K562 (cell line): ENCODE measurements around the gene MAML1. TPM values are rescaled to one million over a fixed set of nuclear protein-coding genes. Genes with fewer than 3 reads are reported as not detected.

Experiments
- BHLHE40 ChIP-seq: IDR thresholded peaks from 2 replicates; pipeline ENCODE4 v1.6.1; 2011; ENCODE audit warnings: low read length, improper control_type of control experiment
- BRF1 ChIP-seq: IDR thresholded peaks from 3 replicates; pipeline ENCODE4 v1.6.1; 2011; ENCODE audit warnings: borderline replicate concordance, mild to moderate bottlenecking; ENCODE audit not compliant: insufficient read length; ENCODE audit errors: extremely low read depth
- CHCHD3 ChIP-seq: fragments of 250-450 bp; sonication (Bioruptor Pico); IDR thresholded peaks from 2 replicates; pipeline ENCODE4 v2.1.2; 2022; ENCODE audit warnings: mild to moderate bottlenecking
- DNMT1 ChIP-seq: fragments of 450-650 bp; IDR thresholded peaks from 2 replicates; pipeline ENCODE4 v1.6.1; 2016; ENCODE audit warnings: antibody characterized with exemption, mild to moderate bottlenecking
- FOXK2 ChIP-seq, 2 experiments: fragments of 450-650 bp; IDR thresholded peaks in 1 of 2; conservative IDR thresholded peaks in 1 of 2; 2 replicates each; pipeline ENCODE4 v1.6.1; 2016; ENCODE audit warnings: low read depth in 2 of 2, mild to moderate bottlenecking in 1 of 2
- GATA2 ChIP-seq: sonication (generic); formaldehyde crosslinking; IDR thresholded peaks from 2 replicates; pipeline ENCODE4 v1.4.0; 2020; ENCODE audit warnings: mild to moderate bottlenecking, missing genetic modification reagents
- HMG20B ChIP-seq: fragments of 250-450 bp; sonication (Bioruptor Pico); IDR thresholded peaks from 2 replicates; pipeline ENCODE4 v1.5.0; 2021; ENCODE audit warnings: mild to moderate bottlenecking
- MYC ChIP-seq, 2 experiments: fragments of 250-450 bp in 1 of 2; sonication (Bioruptor Pico) in 1 of 2; IDR thresholded peaks; 2 replicates each; pipeline versions ENCODE4 v1.5.1 to v1.6.1; 2012 to 2021; ENCODE audit warnings: low read depth in 2 of 2, borderline replicate concordance in 1 of 2, improper control_type of control experiment in 1 of 2, low read length in 1 of 2, mild to moderate bottlenecking in 1 of 2, moderate library complexity in 1 of 2
- NFYB ChIP-seq: IDR thresholded peaks from 2 replicates; pipeline ENCODE4 v1.6.1; 2011; ENCODE audit warnings: mild to moderate bottlenecking, moderate library complexity; ENCODE audit not compliant: insufficient read length; ENCODE audit errors: extremely low read depth
- NR2C1 ChIP-seq, 2 experiments: fragments of 450-650 bp; IDR thresholded peaks; 2 replicates each; pipeline ENCODE4 v1.6.1; 2017; ENCODE audit warnings: mild to moderate bottlenecking in 2 of 2, antibody characterized with exemption in 1 of 2, inconsistent platforms in 1 of 2, missing compliant biosample characterization in 1 of 2, missing genetic modification characterization in 1 of 2
- SNRNP70 ChIP-seq: fragments of 200-400 bp; formaldehyde crosslinking; optimal IDR thresholded peaks from 2 replicates; pipeline ENCODE3; 2017; ENCODE audit warnings: low read depth, low read length
- ZNF3 ChIP-seq: fragments of 250-450 bp; sonication (Bioruptor Pico); IDR thresholded peaks from 2 replicates; pipeline ENCODE4 v1.5.0; 2021; ENCODE audit warnings: mild to moderate bottlenecking, moderate library complexity
- ZSCAN29 ChIP-seq: fragments of 450-650 bp; IDR thresholded peaks from 2 replicates; pipeline ENCODE4 v1.6.1; 2017
- polyA plus RNA-seq, 8 experiments: library from polyadenylated mRNA; depleted of rRNA in 4 of 8; stranded (reverse) in 5 of 8; unstranded in 3 of 8; fragments of >200 nt; fragmentation: Nextera tagmentation in 2 of 8; fragmentation: Illumina TruSeq in 1 of 8; extraction: Ambion mirVana in 2 of 8; extraction: Trizol in 1 of 8; gene quantifications; 2 replicates each; pipeline versions ENCODE4 v1.2.1 to v1.2.3, GENCODE V29; 2011 to 2014; ENCODE audit warnings: inconsistent platforms in 1 of 8, missing spikeins in 1 of 8
- total RNA-seq, 7 experiments: library from RNA; depleted of rRNA in 6 of 7; stranded (reverse); fragments of >200 nt in 6 of 7; fragmentation: Illumina TruSeq in 2 of 7; extraction: Trizol in 2 of 7; gene quantifications; 2 replicates each; pipeline versions ENCODE4 v1.2.1 to v1.2.3, GENCODE V29; 2011 to 2021; ENCODE audit warnings: low replicate concordance in 1 of 7
- TF ChIP-seq, protein P1 (sequence below): fragments of 200-800 bp; sonication (Bioruptor generic); IDR thresholded peaks from 2 replicates; pipeline ENCODE4 v1.6.1; 2016; ENCODE audit warnings: missing genetic modification characterization, missing compliant biosample characterization
- TF ChIP-seq, protein P2 (sequence below): fragments of 450-650 bp; IDR thresholded peaks from 2 replicates; pipeline ENCODE4 v1.6.1; 2017; ENCODE audit warnings: mild to moderate bottlenecking, moderate library complexity
- TF ChIP-seq, protein P3 (sequence below): fragments of 450-650 bp; formaldehyde crosslinking; IDR thresholded peaks from 2 replicates; pipeline ENCODE4 v1.4.0; 2022; ENCODE audit warnings: missing genetic modification characterization

MAML1 gene
- total and polyA plus RNA-seq, 9 of the 15 experiments (the other 6 are each of a cell fraction or from before 2014, with no cell fraction given): 0.32 to 18.4 (median 7.0) TPM

DNA sequence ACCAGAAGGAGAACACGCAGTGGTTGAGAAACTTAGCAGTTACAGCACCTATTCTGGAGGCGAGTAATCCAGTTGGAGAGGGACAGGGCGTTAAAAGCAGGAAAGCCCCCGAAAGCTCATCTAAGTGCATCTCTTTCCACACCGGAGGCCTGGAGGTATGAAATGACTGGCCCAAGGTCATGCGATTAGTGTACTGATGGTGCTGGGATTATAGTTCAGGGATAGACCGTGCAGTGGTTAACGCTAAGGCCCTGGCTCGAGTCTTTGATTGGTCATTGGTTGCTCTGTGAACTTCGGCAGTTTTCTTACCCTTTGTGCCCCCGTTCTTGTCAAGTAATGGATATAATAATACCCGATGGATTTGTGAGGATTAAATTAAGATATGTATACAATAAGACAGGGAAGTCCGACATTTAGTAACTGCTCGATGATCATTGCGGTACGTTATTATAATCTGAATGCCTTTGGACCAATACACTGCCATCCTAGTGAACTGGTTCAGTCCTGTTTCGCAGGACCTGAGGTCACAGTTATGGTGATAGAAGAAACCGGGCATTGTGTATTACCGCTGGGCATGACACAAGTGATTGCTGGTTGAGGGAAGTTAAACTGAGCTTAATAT lies 32.9 kb upstream of the MAML1 start (continued):
- 0 out of 2 replicates have a peak, but pooled peaks have one; percentile 32 for TF ChIP-seq GATA2 (CRISPR knock-in tag)
- no peak for TF ChIP-seq ZNF3 (CRISPR knock-in tag)
- TF ChIP-seq DNMT1: no peak
- 0 out of 2 replicates have a peak, but pooled peaks have one; percentile 23 for TF ChIP-seq NR2C1 (IDR thresholded peaks at IDR 0.05)
- TF ChIP-seq NR2C1 (tag; IDR thresholded peaks at IDR 0.05): 0 out of 2 replicates have a peak, but pooled peaks have one; percentile 8
- TF ChIP-seq CHCHD3: no peak
- no peak for TF ChIP-seq BHLHE40
- TF ChIP-seq ZSCAN29: 0 out of 2 replicates have a peak, but pooled peaks have one; percentile 19
- no peak for TF ChIP-seq BRF1
- 0 out of 2 replicates have a peak, but pooled peaks have one; percentile 5 for TF ChIP-seq MYC (IDR thresholded peaks at IDR 0.05; ENCODE audit: low read depth, low read length)
- no peak for TF ChIP-seq MYC (CRISPR knock-in tag; IDR thresholded peaks at IDR 0.05; ENCODE audit: borderline replicate concordance, low read depth)
- TF ChIP-seq, protein P1, sequence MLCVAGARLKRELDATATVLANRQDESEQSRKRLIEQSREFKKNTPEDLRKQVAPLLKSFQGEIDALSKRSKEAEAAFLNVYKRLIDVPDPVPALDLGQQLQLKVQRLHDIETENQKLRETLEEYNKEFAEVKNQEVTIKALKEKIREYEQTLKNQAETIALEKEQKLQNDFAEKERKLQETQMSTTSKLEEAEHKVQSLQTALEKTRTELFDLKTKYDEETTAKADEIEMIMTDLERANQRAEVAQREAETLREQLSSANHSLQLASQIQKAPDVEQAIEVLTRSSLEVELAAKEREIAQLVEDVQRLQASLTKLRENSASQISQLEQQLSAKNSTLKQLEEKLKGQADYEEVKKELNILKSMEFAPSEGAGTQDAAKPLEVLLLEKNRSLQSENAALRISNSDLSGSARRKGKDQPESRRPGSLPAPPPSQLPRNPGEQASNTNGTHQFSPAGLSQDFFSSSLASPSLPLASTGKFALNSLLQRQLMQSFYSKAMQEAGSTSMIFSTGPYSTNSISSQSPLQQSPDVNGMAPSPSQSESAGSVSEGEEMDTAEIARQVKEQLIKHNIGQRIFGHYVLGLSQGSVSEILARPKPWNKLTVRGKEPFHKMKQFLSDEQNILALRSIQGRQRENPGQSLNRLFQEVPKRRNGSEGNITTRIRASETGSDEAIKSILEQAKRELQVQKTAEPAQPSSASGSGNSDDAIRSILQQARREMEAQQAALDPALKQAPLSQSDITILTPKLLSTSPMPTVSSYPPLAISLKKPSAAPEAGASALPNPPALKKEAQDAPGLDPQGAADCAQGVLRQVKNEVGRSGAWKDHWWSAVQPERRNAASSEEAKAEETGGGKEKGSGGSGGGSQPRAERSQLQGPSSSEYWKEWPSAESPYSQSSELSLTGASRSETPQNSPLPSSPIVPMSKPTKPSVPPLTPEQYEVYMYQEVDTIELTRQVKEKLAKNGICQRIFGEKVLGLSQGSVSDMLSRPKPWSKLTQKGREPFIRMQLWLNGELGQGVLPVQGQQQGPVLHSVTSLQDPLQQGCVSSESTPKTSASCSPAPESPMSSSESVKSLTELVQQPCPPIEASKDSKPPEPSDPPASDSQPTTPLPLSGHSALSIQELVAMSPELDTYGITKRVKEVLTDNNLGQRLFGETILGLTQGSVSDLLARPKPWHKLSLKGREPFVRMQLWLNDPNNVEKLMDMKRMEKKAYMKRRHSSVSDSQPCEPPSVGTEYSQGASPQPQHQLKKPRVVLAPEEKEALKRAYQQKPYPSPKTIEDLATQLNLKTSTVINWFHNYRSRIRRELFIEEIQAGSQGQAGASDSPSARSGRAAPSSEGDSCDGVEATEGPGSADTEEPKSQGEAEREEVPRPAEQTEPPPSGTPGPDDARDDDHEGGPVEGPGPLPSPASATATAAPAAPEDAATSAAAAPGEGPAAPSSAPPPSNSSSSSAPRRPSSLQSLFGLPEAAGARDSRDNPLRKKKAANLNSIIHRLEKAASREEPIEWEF (CRISPR knock-in tag): peak; percentile 43; the same call in 1 of the 2 replicates
- no peak for TF ChIP-seq SNRNP70
- no peak for TF ChIP-seq HMG20B (CRISPR knock-in tag)
- TF ChIP-seq FOXK2 (conservative IDR thresholded peaks at IDR 0.05 in 1 of 2, IDR thresholded peaks at IDR 0.05 in 1 of 2; ENCODE audit: low read depth in 2 of 2): no peak
- TF ChIP-seq, protein P2, sequence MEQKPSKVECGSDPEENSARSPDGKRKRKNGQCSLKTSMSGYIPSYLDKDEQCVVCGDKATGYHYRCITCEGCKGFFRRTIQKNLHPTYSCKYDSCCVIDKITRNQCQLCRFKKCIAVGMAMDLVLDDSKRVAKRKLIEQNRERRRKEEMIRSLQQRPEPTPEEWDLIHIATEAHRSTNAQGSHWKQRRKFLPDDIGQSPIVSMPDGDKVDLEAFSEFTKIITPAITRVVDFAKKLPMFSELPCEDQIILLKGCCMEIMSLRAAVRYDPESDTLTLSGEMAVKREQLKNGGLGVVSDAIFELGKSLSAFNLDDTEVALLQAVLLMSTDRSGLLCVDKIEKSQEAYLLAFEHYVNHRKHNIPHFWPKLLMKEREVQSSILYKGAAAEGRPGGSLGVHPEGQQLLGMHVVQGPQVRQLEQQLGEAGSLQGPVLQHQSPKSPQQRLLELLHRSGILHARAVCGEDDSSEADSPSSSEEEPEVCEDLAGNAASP: no peak
- TF ChIP-seq, protein P3, sequence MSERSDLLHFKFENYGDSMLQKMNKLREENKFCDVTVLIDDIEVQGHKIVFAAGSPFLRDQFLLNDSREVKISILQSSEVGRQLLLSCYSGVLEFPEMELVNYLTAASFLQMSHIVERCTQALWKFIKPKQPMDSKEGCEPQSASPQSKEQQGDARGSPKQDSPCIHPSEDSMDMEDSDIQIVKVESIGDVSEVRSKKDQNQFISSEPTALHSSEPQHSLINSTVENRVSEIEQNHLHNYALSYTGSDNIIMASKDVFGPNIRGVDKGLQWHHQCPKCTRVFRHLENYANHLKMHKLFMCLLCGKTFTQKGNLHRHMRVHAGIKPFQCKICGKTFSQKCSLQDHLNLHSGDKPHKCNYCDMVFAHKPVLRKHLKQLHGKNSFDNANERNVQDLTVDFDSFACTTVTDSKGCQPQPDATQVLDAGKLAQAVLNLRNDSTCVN (CRISPR knock-in tag): 0 out of 2 replicates have a peak, but pooled peaks have one; percentile 2
- TF ChIP-seq NFYB: peak; percentile 45
